SJCRH30 (cell line): Measurements from ENCODE around the gene SPRR2B. TPM values are rescaled to one million over a fixed set of nuclear protein-coding genes. Genes with fewer than 3 reads are reported as not detected.
"Not testable (repeated sequence)": the region's sequence is repeated elsewhere in the genome, so short reads cannot be mapped to it uniquely, and the experiment has no call there.

ENCODE experiments used
- DNase-seq, 2 experiments: peaks; one replicate each; pipeline ENCODE4 v3.0.0-alpha.2; 2015 to 2020
- H3K27ac ChIP-seq: fragments of 250-450 bp; sonication (Bioruptor Pico); 2 replicates; pipeline ENCODE4 v1.5.1; 2020; ENCODE audit warnings: mild to moderate bottlenecking, moderate library complexity
- H3K27me3 ChIP-seq: fragments of 250-450 bp; sonication (Bioruptor Pico); 2 replicates; pipeline ENCODE4 v1.5.1; 2020; ENCODE audit warnings: mild to moderate bottlenecking, moderate library complexity
- H3K36me3 ChIP-seq: fragments of 250-450 bp; sonication (Bioruptor Pico); 2 replicates; pipeline ENCODE4 v1.5.1; 2020; ENCODE audit warnings: mild to moderate bottlenecking, moderate library complexity
- H3K4me1 ChIP-seq: fragments of 250-450 bp; sonication (Bioruptor Pico); 2 replicates; pipeline ENCODE4 v1.5.1; 2020; ENCODE audit warnings: mild to moderate bottlenecking, moderate library complexity
- H3K4me3 ChIP-seq: fragments of 250-450 bp; sonication (Bioruptor Pico); 2 replicates; pipeline ENCODE4 v1.5.1; 2020; ENCODE audit warnings: mild to moderate bottlenecking, moderate library complexity
- H3K9me3 ChIP-seq: fragments of 250-450 bp; sonication (Bioruptor Pico); replicated peaks from 2 replicates; pipeline ENCODE4 v1.5.1; 2020; ENCODE audit warnings: mild to moderate bottlenecking, moderate library complexity
- total RNA-seq: library from RNA; depleted of rRNA; stranded (reverse); fragments of >200 nt; shearing (Covaris generic); gene quantifications from 2 replicates; pipeline ENCODE4 v1.2.3, GENCODE V29; 2014; rRNA removed

The SPRR2B gene
- total RNA-seq = not detected in 2 replicates

- no peak within 1 kb of the TSS for H3K4me3 ChIP-seq
- no peak within 1 kb of the TSS for H3K27ac ChIP-seq
- H3K9me3 ChIP-seq = no peaks in the 10 kb centered on the region
- no peaks in the 10 kb centered on the region for H3K4me1 ChIP-seq
- H3K36me3 ChIP-seq = no peaks in the 10 kb centered on the region
- DNase-seq = no peak
- H3K27me3 ChIP-seq = no peaks in the 10 kb centered on the region
Observed at GRCh38 chr1:153071511-153071910, at the start of gene SPRR2B. Gene SPRR2B (minus strand): TSS chr1:153071611. CDS start chr1:153070839, 772 bp downstream.

GRCh38 chr1:153120945-153121344 is 49.5 kb upstream of the SPRR2B start:
- Histone ChIP-seq H3K27me3 (no peaks in the 10 kb centered on the region), H3K27ac (no peak overlapping the region), H3K4me3 (no peak overlapping the region), H3K36me3 (no peaks in the 10 kb centered on the region), H3K9me3 (peaks cover 4% of the 10 kb centered on the region; the same call in 1 of the 2 replicates), H3K4me1 (peaks cover 13% of the 10 kb centered on the region)
- no peak for DNase-seq

- Histone ChIP-seq H3K9me3 (0 out of 2 replicates have a peak, but pooled peaks cover 4% of the 10 kb centered on the region), H3K4me3 (no peak overlapping the region), H3K36me3 (no peaks in the 10 kb centered on the region), H3K27ac (no peak overlapping the region), H3K27me3 (no peaks in the 10 kb centered on the region), H3K4me1 (peaks cover 13% of the 10 kb centered on the region)
- DNase-seq = no peak
Observed at GRCh38 chr1:153119491-153119971, 48.1 kb upstream of the SPRR2B start.

GRCh38 chr1:153115264-153115663 is 43.9 kb upstream of the SPRR2B start:
- H3K9me3 ChIP-seq, DNase-seq, H3K4me3 ChIP-seq, H3K4me1 ChIP-seq, H3K36me3 ChIP-seq, H3K27ac ChIP-seq, H3K27me3 ChIP-seq: not testable (repeated sequence)

GRCh38 chr1:153113416-153113815 is 42.0 kb upstream of the SPRR2B start, which contains the start of gene SPRR2F:
Gene SPRR2F (minus strand): TSS chr1:153113516. CDS start chr1:153112733, 783 bp downstream.
- Histone ChIP-seq H3K4me3 (no peak within 1 kb of the TSS), H3K27ac (no peak within 1 kb of the TSS), H3K27me3 (no peaks in the 10 kb centered on the region), H3K4me1 (no peaks in the 10 kb centered on the region; the same call in 1 of the 2 replicates), H3K9me3 (no peaks in the 10 kb centered on the region), H3K36me3 (no peaks in the 10 kb centered on the region)
- DNase-seq = no peak

- H3K9me3 ChIP-seq = not testable (repeated sequence)
Observed at GRCh38 chr1:153112454-153112853, 41.0 kb upstream of the SPRR2B start.

GRCh38 chr1:153100245-153100644 is 28.8 kb upstream of the SPRR2B start:
- Histone ChIP-seq H3K4me3 (no peak overlapping the region), H3K27ac (no peak overlapping the region), H3K4me1 (no peaks in the 10 kb centered on the region), H3K36me3 (no peaks in the 10 kb centered on the region), H3K9me3 (no peaks in the 10 kb centered on the region), H3K27me3 (no peaks in the 10 kb centered on the region)
- DNase-seq = no peak

More at GRCh38 chr1:153112454-153112853, 41.0 kb upstream of the SPRR2B start:
- not testable (repeated sequence) for H3K4me1 ChIP-seq, H3K4me3 ChIP-seq, H3K36me3 ChIP-seq, DNase-seq, H3K27me3 ChIP-seq, H3K27ac ChIP-seq

- Histone ChIP-seq H3K36me3 (no peaks in the 10 kb centered on the region), H3K9me3 (no peaks in the 10 kb centered on the region), H3K27me3 (no peaks in the 10 kb centered on the region), H3K27ac (no peak overlapping the region), H3K4me1 (no peaks in the 10 kb centered on the region), H3K4me3 (no peak overlapping the region)
- DNase-seq = no peak
Observed at GRCh38 chr1:153099461-153100045, 28.1 kb upstream of the SPRR2B start.

GRCh38 chr1:153095764-153096163 is 24.4 kb upstream of the SPRR2B start:
- no peaks in the 10 kb centered on the region for H3K27me3 ChIP-seq
- no peaks in the 10 kb centered on the region for H3K9me3 ChIP-seq
- DNase-seq = no peak
- no peak overlapping the region for H3K4me3 ChIP-seq
- no peaks in the 10 kb centered on the region for H3K4me1 ChIP-seq
- no peaks in the 10 kb centered on the region for H3K36me3 ChIP-seq
- H3K27ac ChIP-seq = no peak overlapping the region

GRCh38 chr1:153094426-153094825 is 23.0 kb upstream of the SPRR2B start, which contains the start of gene SPRR2E:
Gene SPRR2E (minus strand): TSS chr1:153094526. CDS start chr1:153093751, 775 bp downstream.
- no peaks in the 10 kb centered on the region for H3K27me3 ChIP-seq
- H3K36me3 ChIP-seq = no peaks in the 10 kb centered on the region
- no peaks in the 10 kb centered on the region for H3K4me1 ChIP-seq
- no peak within 1 kb of the TSS for H3K27ac ChIP-seq
- H3K4me3 ChIP-seq = no peak within 1 kb of the TSS
- H3K9me3 ChIP-seq = no peaks in the 10 kb centered on the region
- DNase-seq = no peak

GRCh38 chr1:153087652-153088051 is 16.2 kb upstream of the SPRR2B start:
- no peak overlapping the region for H3K27ac ChIP-seq
- H3K9me3 ChIP-seq = no peaks in the 10 kb centered on the region
- no peaks in the 10 kb centered on the region for H3K27me3 ChIP-seq
- H3K36me3 ChIP-seq = no peaks in the 10 kb centered on the region
- H3K4me1 ChIP-seq = no peaks in the 10 kb centered on the region
- no peak overlapping the region for H3K4me3 ChIP-seq
- DNase-seq = no peak

GRCh38 chr1:153081736-153082135 is 10.3 kb upstream of the SPRR2B start:
- H3K27ac ChIP-seq = no peak overlapping the region
- H3K36me3 ChIP-seq = no peaks in the 10 kb centered on the region
- H3K4me3 ChIP-seq = no peak overlapping the region
- no peaks in the 10 kb centered on the region for H3K9me3 ChIP-seq
- H3K4me1 ChIP-seq = no peaks in the 10 kb centered on the region
- H3K27me3 ChIP-seq = no peaks in the 10 kb centered on the region
- DNase-seq = no peak

- H3K27me3 ChIP-seq = no peaks in the 10 kb centered on the region
- H3K4me3 ChIP-seq = no peak overlapping the region
- DNase-seq = no peak
- no peaks in the 10 kb centered on the region for H3K4me1 ChIP-seq
- H3K27ac ChIP-seq = no peak overlapping the region
- H3K36me3 ChIP-seq = no peaks in the 10 kb centered on the region
- no peaks in the 10 kb centered on the region for H3K9me3 ChIP-seq
Observed at GRCh38 chr1:153072806-153073726, 1.7 kb upstream of the SPRR2B start.

- Histone ChIP-seq H3K4me1 (no peaks in the 10 kb centered on the region), H3K4me3 (no peak overlapping the region), H3K27ac (no peak overlapping the region), H3K27me3 (no peaks in the 10 kb centered on the region), H3K9me3 (no peaks in the 10 kb centered on the region), H3K36me3 (no peaks in the 10 kb centered on the region)
- no peak for DNase-seq
Observed at GRCh38 chr1:153070243-153070642, 1.2 kb downstream of the SPRR2B start.
